Gastroesophageal sphincter (tissue), 4 donors: ENCODE measurements around the gene INPP5D. TPM values are rescaled to one million over a fixed set of nuclear protein-coding genes. Genes with fewer than 3 reads are reported as not detected.
"Not testable (repeated sequence)": the region's sequence is repeated elsewhere in the genome, so short reads cannot be mapped to it uniquely, and the experiment has no call there.

Source experiments
- ATAC-seq: fragments of 150-250 bp; one replicate; pipeline ENCODE4 v1.9.1; 2016; ENCODE audit warnings: mild to moderate bottlenecking, moderate library complexity
- H3K27ac ChIP-seq, 4 donors: fragments of 200-600 bp; sonication (generic) in 3 of 4; 1 replicate in 3 of 4; 2 replicates in 1 of 4; pipeline ENCODE4 v1.5.1; 2016 to 2019
- H3K27me3 ChIP-seq: fragments of 200-600 bp; sonication (generic); one replicate; pipeline ENCODE4 v1.5.1; 2019
- H3K36me3 ChIP-seq, 2 donors: fragments of 200-600 bp; sonication (generic); one replicate each; pipeline ENCODE4 v1.5.1; 2019; ENCODE audit warnings: control low read depth in 1 of 2
- H3K4me1 ChIP-seq, 3 donors: fragments of 200-600 bp; sonication (generic); 1 replicate in 2 of 3; 2 replicates in 1 of 3; pipeline ENCODE4 v1.5.1; 2016 to 2019; ENCODE audit warnings: control low read depth in 2 of 3
- H3K4me3 ChIP-seq, 2 donors: fragments of 200-600 bp; sonication (generic); one replicate each; pipeline ENCODE4 v1.5.1; 2019; ENCODE audit warnings: mild to moderate bottlenecking in 1 of 2, moderate library complexity in 1 of 2
- H3K9me3 ChIP-seq, 3 donors: fragments of 200-600 bp; sonication (generic); one replicate each; pipeline ENCODE4 v1.5.1; 2017 to 2019; ENCODE audit warnings: control low read depth in 2 of 3
- EP300 ChIP-seq: sonication (generic); formaldehyde crosslinking; IDR thresholded peaks from one replicate; pipeline ENCODE4 v1.6.1; 2017; ENCODE audit warnings: antibody characterized with exemption, mild to moderate bottlenecking
- POLR2A ChIP-seq, 2 donors: fragments of 450-650 bp; IDR thresholded peaks; one replicate each; pipeline ENCODE4 v1.6.1; 2017; ENCODE audit warnings: antibody characterized with exemption in 2 of 2, mild to moderate bottlenecking in 2 of 2, moderate library complexity in 1 of 2
- POLR2AphosphoS5 ChIP-seq: sonication (generic); formaldehyde crosslinking; IDR thresholded peaks from one replicate; pipeline ENCODE4 v1.6.1; 2017; ENCODE audit warnings: antibody characterized with exemption
- WGBS, 2 donors: methylation state at CpG; one replicate each; pipeline ENCODE4 v1.1.5; 2018; ENCODE audit warnings: low coverage in 1 of 2; 5-methylcytosine and 5-hydroxymethylcytosine counted together
- total RNA-seq, 4 donors: library from RNA; depleted of rRNA; stranded (reverse); fragments of >200 nt; gene quantifications; one replicate each; pipeline ENCODE4 v1.1.0, GENCODE V29; 2016
- TF ChIP-seq, protein P1 (sequence below), 4 experiments: fragments of 200-600 bp in 2 of 4; fragments of 450-650 bp in 2 of 4; sonication (generic) in 1 of 4; IDR thresholded peaks; one replicate each; pipeline ENCODE4 v1.5.1; 2017 to 2019; ENCODE audit warnings: antibody characterized with exemption in 4 of 4, mild to moderate bottlenecking in 2 of 4, moderate library complexity in 2 of 4

INPP5D gene
- total RNA-seq, 4 donors from 2014 or later = 6.5 to 12.4 (median 9.3) TPM

DNA sequence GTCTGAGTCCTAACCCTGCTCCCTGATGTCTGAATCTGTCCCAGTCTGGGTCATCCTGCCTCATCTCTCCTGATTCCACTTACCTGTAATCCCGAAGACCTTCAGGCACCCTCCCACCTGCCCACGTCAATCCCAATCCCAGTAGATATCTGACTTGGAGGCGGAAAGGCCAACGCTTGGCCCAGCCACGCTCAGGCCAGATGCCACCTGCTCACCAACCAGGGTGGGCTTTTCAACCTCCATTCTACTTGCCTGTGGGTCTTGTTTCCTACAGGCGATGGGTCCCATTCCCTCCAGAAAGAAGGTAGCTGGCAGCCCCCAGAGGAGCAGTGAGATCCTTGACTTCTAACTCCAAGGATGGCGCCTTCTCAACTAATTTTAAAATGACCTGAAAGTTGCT, 59.7 kb downstream of the INPP5D start:
- ATAC-seq = no peak
- Histone ChIP-seq H3K4me1 (no peaks in the 10 kb centered on the region), H3K36me3 (no peaks in the 10 kb centered on the region), H3K4me3 (no peak overlapping the region), H3K27ac (no peak overlapping the region), H3K27me3 (peaks cover 21% of the 10 kb centered on the region), H3K9me3 (no peaks in the 10 kb centered on the region)
- WGBS, 2 donors = 90 to 100% methylated on average over 3 to 7 of the region's 7 CpGs
- TF ChIP-seq, protein P1, sequence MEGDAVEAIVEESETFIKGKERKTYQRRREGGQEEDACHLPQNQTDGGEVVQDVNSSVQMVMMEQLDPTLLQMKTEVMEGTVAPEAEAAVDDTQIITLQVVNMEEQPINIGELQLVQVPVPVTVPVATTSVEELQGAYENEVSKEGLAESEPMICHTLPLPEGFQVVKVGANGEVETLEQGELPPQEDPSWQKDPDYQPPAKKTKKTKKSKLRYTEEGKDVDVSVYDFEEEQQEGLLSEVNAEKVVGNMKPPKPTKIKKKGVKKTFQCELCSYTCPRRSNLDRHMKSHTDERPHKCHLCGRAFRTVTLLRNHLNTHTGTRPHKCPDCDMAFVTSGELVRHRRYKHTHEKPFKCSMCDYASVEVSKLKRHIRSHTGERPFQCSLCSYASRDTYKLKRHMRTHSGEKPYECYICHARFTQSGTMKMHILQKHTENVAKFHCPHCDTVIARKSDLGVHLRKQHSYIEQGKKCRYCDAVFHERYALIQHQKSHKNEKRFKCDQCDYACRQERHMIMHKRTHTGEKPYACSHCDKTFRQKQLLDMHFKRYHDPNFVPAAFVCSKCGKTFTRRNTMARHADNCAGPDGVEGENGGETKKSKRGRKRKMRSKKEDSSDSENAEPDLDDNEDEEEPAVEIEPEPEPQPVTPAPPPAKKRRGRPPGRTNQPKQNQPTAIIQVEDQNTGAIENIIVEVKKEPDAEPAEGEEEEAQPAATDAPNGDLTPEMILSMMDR (IDR thresholded peaks at IDR 0.05) = no peak
- TF ChIP-seq POLR2A (IDR thresholded peaks at IDR 0.05) = no peak
- no peak for TF ChIP-seq POLR2AphosphoS5
- TF ChIP-seq EP300 = no peak

DNA sequence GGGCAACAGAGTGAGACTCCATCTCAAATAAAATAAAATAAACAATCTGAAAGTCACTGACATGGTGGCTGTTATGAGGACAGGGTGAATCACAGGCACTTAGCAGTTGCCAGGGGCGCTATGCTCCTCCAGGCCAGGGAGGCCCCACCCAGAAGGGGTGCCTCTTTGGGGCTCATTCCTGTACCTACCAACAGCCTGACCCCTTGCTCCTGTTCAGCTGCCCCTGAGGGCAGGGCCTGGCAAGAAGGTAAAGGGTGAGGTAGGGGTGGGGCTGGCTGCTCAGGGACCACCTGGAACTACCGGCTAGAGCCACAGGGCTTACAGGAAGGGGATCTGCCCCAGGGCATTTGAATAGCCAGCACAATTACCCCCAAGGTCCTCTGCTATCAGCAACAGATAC, 60.3 kb downstream of the INPP5D start:
- no peaks in the 10 kb centered on the region for H3K36me3 ChIP-seq
- no peak overlapping the region for H3K27ac ChIP-seq
- no peaks in the 10 kb centered on the region for H3K9me3 ChIP-seq
- H3K4me1 ChIP-seq = no peaks in the 10 kb centered on the region
- ATAC-seq = no peak
- peaks cover 26% of the 10 kb centered on the region for H3K27me3 ChIP-seq
- WGBS, 2 donors = no CpG with 5 or more reads among the region's 2 CpGs
- no peak overlapping the region for H3K4me3 ChIP-seq
- TF ChIP-seq, protein P1 (IDR thresholded peaks at IDR 0.05) = no peak
- TF ChIP-seq POLR2A (IDR thresholded peaks at IDR 0.05) (no peak), POLR2AphosphoS5 (no peak), EP300 (no peak)

DNA sequence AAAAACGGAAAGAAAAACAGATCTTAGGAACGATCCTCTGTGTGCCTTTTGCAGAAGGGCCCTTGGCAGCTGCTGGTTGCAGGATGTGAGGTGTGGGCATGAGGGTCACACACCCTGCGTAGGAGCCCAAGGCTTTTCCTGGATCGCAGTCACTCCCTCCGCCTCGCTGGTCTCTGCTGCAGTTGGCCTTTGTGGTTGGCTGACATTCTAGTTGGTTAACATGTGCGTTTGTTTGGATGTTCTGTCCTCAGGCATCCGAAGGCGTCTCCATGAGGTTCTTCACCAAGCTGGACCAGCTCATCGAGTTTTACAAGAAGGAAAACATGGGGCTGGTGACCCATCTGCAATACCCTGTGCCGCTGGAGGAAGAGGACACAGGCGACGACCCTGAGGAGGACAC, 61.7 kb downstream of the INPP5D start:
- TF ChIP-seq POLR2AphosphoS5 = no peak
- no peaks in the 10 kb centered on the region for H3K4me1 ChIP-seq
- peaks cover 0 to 6% of the 10 kb centered on the region in 2 donors for H3K36me3 ChIP-seq
- no peak for ATAC-seq
- no peak overlapping the region for H3K4me3 ChIP-seq
- peaks cover 30% of the 10 kb centered on the region for H3K27me3 ChIP-seq
- H3K9me3 ChIP-seq = no peaks in the 10 kb centered on the region
- WGBS, 2 donors = 78% methylated on average over 12 of the region's 13 CpGs; no CpG with 5 or more reads in 1 of the 2 donors
- H3K27ac ChIP-seq = no peak overlapping the region

DNA sequence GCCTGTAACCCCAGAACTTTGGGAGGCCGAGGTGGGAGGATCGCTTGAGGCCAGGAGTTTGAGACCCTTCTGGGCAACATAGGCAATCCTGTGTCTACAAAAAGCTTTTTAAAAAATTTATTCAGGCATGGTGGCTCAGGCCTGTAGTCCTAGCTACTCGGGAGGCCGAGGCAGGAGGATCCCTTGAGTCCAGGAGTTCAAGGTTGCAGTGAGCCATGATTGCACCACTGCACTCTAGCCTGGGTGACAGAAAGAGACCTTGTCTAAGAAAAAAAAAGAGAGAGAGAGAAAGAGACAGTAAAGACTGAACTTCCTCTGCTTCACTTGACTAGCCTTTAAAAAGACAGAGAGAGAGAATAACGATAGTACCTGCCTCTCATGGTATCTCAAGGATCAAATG, 62.4 kb downstream of the INPP5D start:
- no peak for ATAC-seq
- 70 to 100% methylated on average over 1 to 2 of the region's 5 CpGs for WGBS, 2 donors

DNA sequence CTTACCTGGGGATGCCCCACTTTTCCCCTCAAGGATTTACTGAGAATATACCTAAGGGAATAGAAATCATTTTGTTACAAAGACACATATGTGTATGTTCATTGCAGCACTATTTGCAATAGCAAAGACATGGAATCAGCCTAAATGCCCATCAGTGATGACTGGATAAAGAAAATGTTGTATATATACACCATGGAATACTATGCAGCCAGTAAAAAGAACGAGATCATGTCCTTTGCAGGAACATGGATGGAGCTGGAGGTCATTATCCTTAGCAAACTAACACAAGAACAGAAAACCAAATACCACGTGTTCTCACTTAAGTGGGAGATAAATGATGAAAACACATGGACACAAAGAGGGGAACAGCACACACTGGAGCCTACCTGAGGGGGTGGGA, 63.4 kb downstream of the INPP5D start:
- peaks cover 29% of the 10 kb centered on the region for H3K27me3 ChIP-seq
- H3K36me3 ChIP-seq, H3K4me1 ChIP-seq, ATAC-seq, H3K27ac ChIP-seq, H3K4me3 ChIP-seq, H3K9me3 ChIP-seq: not testable (repeated sequence)
- WGBS, 2 donors = 50 to 89% methylated on average over 1 to 2 of the region's 2 CpGs

More for the DNA sequence above, 62.4 kb downstream of the INPP5D start:
- Histone ChIP-seq H3K4me1 (no peaks in the 10 kb centered on the region), H3K36me3 (peaks cover 0 to 6% of the 10 kb centered on the region in 2 donors), H3K9me3 (no peaks in the 10 kb centered on the region), H3K27ac (no peak overlapping the region), H3K4me3 (no peak overlapping the region), H3K27me3 (peaks cover 28% of the 10 kb centered on the region)
- no peak for TF ChIP-seq EP300
- TF ChIP-seq, protein P1 (IDR thresholded peaks at IDR 0.05) = no peak
- no peak for TF ChIP-seq POLR2AphosphoS5
- TF ChIP-seq POLR2A (IDR thresholded peaks at IDR 0.05) = no peak

DNA sequence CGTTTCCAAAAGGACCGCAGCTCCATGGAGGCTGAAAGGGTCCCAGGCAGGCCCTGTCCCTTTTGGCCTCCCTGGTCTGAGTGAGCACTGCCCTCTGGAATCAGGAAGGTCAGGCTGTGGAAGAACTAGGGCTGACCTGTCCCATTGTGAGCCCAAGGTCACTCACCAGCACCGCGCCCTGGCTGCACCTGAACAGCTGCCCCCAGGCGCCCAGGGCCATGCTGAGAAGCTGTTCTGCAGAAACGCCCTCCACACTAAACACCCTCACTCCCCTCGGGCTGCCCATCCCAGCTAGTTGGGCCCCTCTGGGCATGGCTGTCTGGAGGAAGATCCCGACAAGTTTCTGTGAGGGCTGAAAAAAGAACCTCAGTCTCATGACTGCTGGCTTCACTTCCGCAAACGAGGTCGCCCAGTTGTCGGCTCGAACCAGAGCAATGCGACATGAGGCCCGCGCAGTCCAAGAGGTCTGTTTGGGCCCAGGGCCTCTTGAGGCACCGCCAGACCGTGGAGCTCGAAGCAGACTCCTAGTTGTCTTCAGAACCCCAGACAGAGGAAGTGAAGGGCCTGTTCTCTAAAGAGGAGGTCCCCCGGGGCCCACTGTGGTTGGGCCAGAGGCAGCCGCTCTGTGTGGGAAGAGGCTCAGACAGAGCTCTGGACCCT, 64.4 kb downstream of the INPP5D start:
- H3K4me1 ChIP-seq = no peaks in the 10 kb centered on the region
- no peak overlapping the region for H3K4me3 ChIP-seq
- no peak for ATAC-seq
- peaks cover 0 to 6% of the 10 kb centered on the region in 2 donors for H3K36me3 ChIP-seq
- no peaks in the 10 kb centered on the region for H3K9me3 ChIP-seq
- TF ChIP-seq POLR2AphosphoS5 = no peak
- TF ChIP-seq EP300 = no peak
- no peak for TF ChIP-seq POLR2A (IDR thresholded peaks at IDR 0.05)
- TF ChIP-seq, protein P1 (IDR thresholded peaks at IDR 0.05) = no peak
- WGBS, 2 donors = 92% methylated on average over 2 of the region's 21 CpGs; no CpG with 5 or more reads in 1 of the 2 donors
- H3K27ac ChIP-seq = no peak overlapping the region
- peaks cover 39% of the 10 kb centered on the region for H3K27me3 ChIP-seq
